CD14-positive monocyte (primary cell): Measurements from ENCODE around the gene CAD. TPM values are rescaled to one million over a fixed set of nuclear protein-coding genes. Genes with fewer than 3 reads are reported as not detected.
A peak's percentile ranks its signal among the peaks of the same experiment; 100 is the strongest.

ENCODE experiments used
- DNase-seq, 3 donors: peaks; one replicate each; pipeline ENCODE4 v3.0.0-alpha.2; 2011 to 2022
- H2AFZ ChIP-seq: 2 replicates; pipeline ENCODE4 v1.6.0; 2012; ENCODE audit warnings: mild to moderate bottlenecking, low read depth, low read length, inconsistent platforms; ENCODE audit not compliant: insufficient read depth, poor library complexity, severe bottlenecking
- H3K27ac ChIP-seq, 2 donors: 1 replicate in 1 of 2; 2 replicates in 1 of 2; pipeline ENCODE4 v1.5.1; 2012 to 2013; ENCODE audit warnings: low read length in 2 of 2, control low read depth in 1 of 2, inconsistent platforms in 1 of 2, low read depth in 1 of 2, mild to moderate bottlenecking in 1 of 2
- H3K27me3 ChIP-seq, 2 donors: one replicate each; pipeline versions ENCODE4 v1.6.0 to v1.6.1; 2011 to 2013; ENCODE audit warnings: low read length in 2 of 2; ENCODE audit not compliant: control insufficient read depth in 2 of 2, insufficient read depth in 2 of 2
- H3K36me3 ChIP-seq, 2 donors: replicated peaks in 1 of 2; 1 replicate in 1 of 2; 2 replicates in 1 of 2; pipeline versions ENCODE4 v1.5.1 to v1.6.1; 2012 to 2013; ENCODE audit warnings: low read length in 2 of 2, control low read depth in 1 of 2, inconsistent platforms in 1 of 2, mild to moderate bottlenecking in 1 of 2; ENCODE audit not compliant: insufficient read depth in 2 of 2, control insufficient read depth in 1 of 2
- H3K4me1 ChIP-seq, 2 donors: 1 replicate in 1 of 2; 2 replicates in 1 of 2; pipeline versions ENCODE4 v1.5.1 to v1.6.1; 2012 to 2013; ENCODE audit warnings: low read length in 2 of 2, control low read depth in 1 of 2, inconsistent platforms in 1 of 2, mild to moderate bottlenecking in 1 of 2, moderate library complexity in 1 of 2; ENCODE audit not compliant: insufficient read depth in 2 of 2, control insufficient read depth in 1 of 2
- H3K4me2 ChIP-seq: replicated peaks from 2 replicates; pipeline ENCODE3; 2012; ENCODE audit warnings: low read length, moderate library complexity, mild to moderate bottlenecking; ENCODE audit not compliant: poor library complexity, severe bottlenecking; ENCODE audit errors: extremely low read depth
- H3K4me3 ChIP-seq, 3 experiments: fragments of 200-600 bp in 1 of 3; sonication (generic) in 1 of 3; replicated peaks in 1 of 3; 1 replicate in 2 of 3; 2 replicates in 1 of 3; pipeline ENCODE4 v1.5.1; 2011 to 2013; ENCODE audit warnings: low read length in 3 of 3, mild to moderate bottlenecking in 3 of 3, control low read depth in 2 of 3, low read depth in 2 of 3, inconsistent platforms in 1 of 3, moderate library complexity in 1 of 3
- H3K79me2 ChIP-seq: 2 replicates; pipeline ENCODE4 v1.6.0; 2012; ENCODE audit warnings: mild to moderate bottlenecking, control low read depth, inconsistent platforms, low read length, moderate library complexity; ENCODE audit not compliant: insufficient read depth
- H3K9ac ChIP-seq: 2 replicates; pipeline ENCODE4 v1.6.0; 2017; ENCODE audit warnings: low read length, mild to moderate bottlenecking; ENCODE audit not compliant: insufficient read depth, poor library complexity, severe bottlenecking
- H3K9me3 ChIP-seq, 2 donors: replicated peaks in 1 of 2; 1 replicate in 1 of 2; 2 replicates in 1 of 2; pipeline versions ENCODE4 v1.5.1 to v1.6.1; 2012 to 2013; ENCODE audit warnings: low read length in 2 of 2, control low read depth in 1 of 2; ENCODE audit not compliant: control insufficient read depth in 1 of 2, insufficient read depth in 1 of 2
- H4K20me1 ChIP-seq: 2 replicates; pipeline ENCODE4 v1.6.0; 2012; ENCODE audit warnings: mild to moderate bottlenecking, low read length, control low read depth, moderate library complexity; ENCODE audit not compliant: insufficient read depth
- H3K27ac Mint-ChIP-seq, 7 donors: one replicate each; pipeline ENCODE4 v1.8.0; 2020; ENCODE audit warnings: mild to moderate bottlenecking in 7 of 7, mixed read lengths in 7 of 7, moderate library complexity in 6 of 7, inconsistent platforms in 2 of 7
- H3K27me3 Mint-ChIP-seq, 3 donors: one replicate each; pipeline ENCODE4 v1.8.0; 2021 to 2022; ENCODE audit warnings: low read depth in 3 of 3, mild to moderate bottlenecking in 3 of 3, mixed read lengths in 3 of 3, moderate library complexity in 3 of 3, inconsistent platforms in 1 of 3
- H3K36me3 Mint-ChIP-seq, 2 donors: one replicate each; pipeline ENCODE4 v1.8.0; 2020; ENCODE audit warnings: mixed read lengths in 2 of 2, inconsistent platforms in 1 of 2, mild to moderate bottlenecking in 1 of 2
- H3K4me1 Mint-ChIP-seq: one replicate; pipeline ENCODE4 v1.8.0; 2020; ENCODE audit warnings: mild to moderate bottlenecking, mixed read lengths
- H3K4me3 Mint-ChIP-seq, 2 donors: one replicate each; pipeline ENCODE4 v1.8.0; 2020; ENCODE audit warnings: mild to moderate bottlenecking in 2 of 2, mixed read lengths in 2 of 2, moderate library complexity in 1 of 2
- H3K9me3 Mint-ChIP-seq, 7 donors: one replicate each; pipeline ENCODE4 v1.8.0; 2020 to 2022; ENCODE audit warnings: mixed read lengths in 7 of 7, mild to moderate bottlenecking in 6 of 7, moderate library complexity in 6 of 7, inconsistent platforms in 2 of 7
- CTCF ChIP-seq: fragments of 200-600 bp; IDR thresholded peaks from one replicate; pipeline ENCODE4 v1.8.0; 2022; ENCODE audit warnings: antibody characterized with exemption, mild to moderate bottlenecking
- WGBS: methylation state at CpG from one replicate; pipeline ENCODE4 v1.1.5; 2013; ENCODE audit warnings: missing lambda C conversion rate; ENCODE audit not compliant: insufficient coverage; 5-methylcytosine and 5-hydroxymethylcytosine counted together
- intact Hi-C, 2 donors: fragments of 100-400 bp; cut with micrococcal nuclease; formaldehyde crosslinking; loops; one replicate each; pipeline versions ENCODE4 v1.15.0 to v1.15.1; 2023
- polyA plus RNA-seq, 3 donors: library from polyadenylated mRNA; depleted of rRNA in 1 of 3; unstranded in 2 of 3; stranded (reverse) in 1 of 3; fragments of 300-500 nt in 2 of 3; fragments of >200 nt in 1 of 3; fragmentation: Illumina TruSeq in 2 of 3; gene quantifications; 1 replicate in 2 of 3; 2 replicates in 1 of 3; pipeline ENCODE4 v1.2.3, GENCODE V29; 2012 to 2021

Gene CAD
- polyA plus RNA-seq, 3 donors, result 0.71 to 17.3 (median 1.7) TPM

DNA sequence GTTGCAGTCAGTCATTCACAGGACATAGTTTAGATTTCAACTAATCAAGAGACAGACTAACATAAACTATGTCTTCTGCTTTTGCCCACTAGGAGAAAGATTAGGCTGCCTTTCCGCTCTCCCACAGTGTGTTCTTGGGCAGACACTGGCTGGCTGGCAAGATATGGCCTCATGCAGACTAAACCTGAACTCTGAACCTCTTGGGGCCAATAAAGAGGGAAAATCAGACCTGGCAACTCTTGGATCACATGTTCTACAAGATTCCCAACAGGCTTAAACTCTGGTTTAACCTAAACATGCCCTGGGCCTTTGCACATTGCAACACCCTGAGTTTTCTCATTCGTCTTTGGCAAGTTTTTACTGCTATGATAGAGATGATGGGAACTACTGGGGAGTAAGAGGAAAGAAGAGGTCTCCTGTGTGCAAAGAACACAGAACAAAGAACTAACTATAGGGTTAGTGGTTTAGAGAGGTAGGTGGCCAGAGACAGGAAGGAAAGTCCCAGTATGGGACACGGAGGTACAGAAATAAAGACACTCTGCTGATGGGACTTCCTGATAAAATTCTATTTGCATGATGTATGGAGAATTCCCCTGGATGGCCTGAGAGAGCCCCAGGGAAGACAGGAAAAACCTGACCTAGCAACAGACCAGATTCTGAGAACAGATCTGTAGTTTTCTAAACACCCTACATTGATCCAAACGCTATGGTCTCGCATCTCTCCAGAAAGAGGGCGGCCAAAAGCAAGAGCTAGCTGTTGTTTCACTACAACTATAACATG lies 7.4 kb upstream of the CAD start:
- H3K9me3 Mint-ChIP-seq, result peaks cover 0 to 3% (median 0%) of the 10 kb centered on the region in 7 donors
- H3K4me3 ChIP-seq, result no peak overlapping the region
- no peak for TF ChIP-seq CTCF
- 90% methylated on average over 3 of the region's 6 CpGs for WGBS
- H4K20me1 ChIP-seq, result no peaks in the 10 kb centered on the region
- H3K27ac Mint-ChIP-seq, result peak overlapping the region in 3 of 7 donors; percentile 25 to 51 (median 27)
- H3K36me3 ChIP-seq, result peaks cover 35 to 50% of the 10 kb centered on the region in 2 donors
- no peak overlapping the region for H3K4me2 ChIP-seq
- H3K4me3 Mint-ChIP-seq, result no peak overlapping the region
- H3K9ac ChIP-seq, result no peak overlapping the region
- H2AFZ ChIP-seq, result no peak overlapping the region
- no peak for DNase-seq
- peaks cover 17% of the 10 kb centered on the region for H3K4me1 Mint-ChIP-seq
- H3K79me2 ChIP-seq, result peaks cover 9% of the 10 kb centered on the region
- H3K36me3 Mint-ChIP-seq, result peaks cover 44 to 52% of the 10 kb centered on the region in 2 donors
- H3K27me3 Mint-ChIP-seq, result no peaks in the 10 kb centered on the region
- no peaks in the 10 kb centered on the region for H3K9me3 ChIP-seq
- H3K27ac ChIP-seq, result no peak overlapping the region
- intact Hi-C loops, result loop anchor here (5.0 kb wide), 5 partner anchors 113 to 282 kb away; partner anchors contain the start of genes GTF3C2 (in 1 of the 2), KHK (in 1 of the 2) and NRBP1 (in 1 of the 2)
- no peaks in the 10 kb centered on the region for H3K27me3 ChIP-seq
- H3K4me1 ChIP-seq, result peaks cover 14 to 17% of the 10 kb centered on the region in 2 donors

- Histone ChIP-seq H4K20me1 (no peaks in the 10 kb centered on the region), H3K4me2 (peak overlapping the region; percentile 80), H3K4me1 (peaks cover 14 to 17% of the 10 kb centered on the region in 2 donors), H3K9me3 (no peaks in the 10 kb centered on the region), H3K9ac (peak overlapping the region; percentile 98), H2AFZ (peak overlapping the region; percentile 91), H3K79me2 (peaks cover 9% of the 10 kb centered on the region), H3K4me3 (peak overlapping the region; percentile 66 to 86 (median 78)), H3K27me3 (no peaks in the 10 kb centered on the region), H3K36me3 (peaks cover 20 to 49% of the 10 kb centered on the region in 2 donors), H3K27ac (peak overlapping the region; percentile 94 to 99)
- peaks cover 18% of the 10 kb centered on the region for H3K4me1 Mint-ChIP-seq
- peaks cover 0 to 3% (median 0%) of the 10 kb centered on the region in 7 donors for H3K9me3 Mint-ChIP-seq
- peak overlapping the region; percentile 38 to 99 (median 83) for H3K27ac Mint-ChIP-seq
- H3K4me3 Mint-ChIP-seq, result peak overlapping the region; percentile 92 to 98
- intact Hi-C loops, result loop anchor here (5.0 kb wide), 5 partner anchors 114 to 281 kb away; partner anchors contain the start of genes GTF3C2 (in 1 of the 2), KHK (in 1 of the 2) and NRBP1 (in 1 of the 2)
- peaks cover 32 to 41% of the 10 kb centered on the region in 2 donors for H3K36me3 Mint-ChIP-seq
- TF ChIP-seq CTCF, result no peak
- peak in 1 of 3 donors; percentile 9 for DNase-seq
- WGBS, result 2% methylated on average over 32 of the region's 48 CpGs
- peaks cover 0 to 1% (median 0%) of the 10 kb centered on the region in 3 donors for H3K27me3 Mint-ChIP-seq
Measured at GRCh38 chr2:27211241-27211942, 5.8 kb upstream of the CAD start.
